H9 (cell line): ENCODE data around the gene PCDHB8. TPM values are rescaled to one million over a fixed set of nuclear protein-coding genes. Genes with fewer than 3 reads are reported as not detected.
"Not testable (repeated sequence)": the region's sequence is repeated elsewhere in the genome, so short reads cannot be mapped to it uniquely, and the experiment has no call there.

Source experiments
- DNase-seq: peaks from one replicate; pipeline ENCODE4 v3.0.0-alpha.2; 2017
- H2AFZ ChIP-seq: one replicate; pipeline ENCODE4 v1.6.1; 2013; ENCODE audit warnings: mild to moderate bottlenecking, low read length, control low read depth, moderate library complexity
- H2AK5ac ChIP-seq: 2 replicates; pipeline ENCODE4 v1.6.1; 2013; ENCODE audit warnings: low read length, control low read depth, mixed read lengths; ENCODE audit not compliant: insufficient read length
- H2BK120ac ChIP-seq: one replicate; pipeline ENCODE4 v1.6.1; 2013; ENCODE audit warnings: low read depth, mild to moderate bottlenecking, low read length, control low read depth, inconsistent platforms; ENCODE audit not compliant: poor library complexity, severe bottlenecking
- H2BK12ac ChIP-seq: 2 replicates; pipeline ENCODE4 v1.6.1; 2013; ENCODE audit warnings: low read length, control low read depth, mixed read lengths, low read depth; ENCODE audit not compliant: insufficient read length
- H2BK15ac ChIP-seq: 2 replicates; pipeline ENCODE4 v1.6.1; 2013; ENCODE audit warnings: low read depth, low read length, control low read depth
- H2BK20ac ChIP-seq: one replicate; pipeline ENCODE4 v1.6.1; 2013; ENCODE audit warnings: low read depth, mild to moderate bottlenecking, low read length, control low read depth, inconsistent platforms; ENCODE audit not compliant: poor library complexity, severe bottlenecking
- H2BK5ac ChIP-seq: 2 replicates; pipeline ENCODE4 v1.6.1; 2013; ENCODE audit warnings: low read length, control low read depth, mixed read lengths; ENCODE audit not compliant: insufficient read length
- H3K14ac ChIP-seq: 2 replicates; pipeline ENCODE4 v1.6.1; 2013; ENCODE audit warnings: low read length, control low read depth; ENCODE audit not compliant: insufficient read depth
- H3K18ac ChIP-seq: 2 replicates; pipeline ENCODE4 v1.6.1; 2013; ENCODE audit warnings: low read depth, mild to moderate bottlenecking, mixed read lengths, low read length, control low read depth; ENCODE audit not compliant: insufficient read length
- H3K23ac ChIP-seq: 2 replicates; pipeline ENCODE4 v1.6.1; 2013; ENCODE audit warnings: low read length, control low read depth, mixed read lengths, low read depth; ENCODE audit not compliant: insufficient read length
- H3K23me2 ChIP-seq: 2 replicates; pipeline ENCODE4 v1.6.1; 2013; ENCODE audit warnings: low read depth, mild to moderate bottlenecking, mixed read lengths, low read length, control low read depth; ENCODE audit not compliant: insufficient read length, poor library complexity, severe bottlenecking
- H3K27ac ChIP-seq: 2 replicates; pipeline ENCODE4 v1.5.1; 2013; ENCODE audit warnings: low read length, control low read depth, mixed read lengths, low read depth; ENCODE audit not compliant: insufficient read length
- H3K27me3 ChIP-seq: 2 replicates; pipeline ENCODE4 v1.6.1; 2013; ENCODE audit warnings: low read length, control low read depth, inconsistent platforms; ENCODE audit not compliant: insufficient read depth
- H3K4ac ChIP-seq: 2 replicates; pipeline ENCODE4 v1.6.1; 2013; ENCODE audit warnings: low read depth, mild to moderate bottlenecking, control low read depth, inconsistent platforms, low read length, moderate library complexity
- H3K4me1 ChIP-seq: 2 replicates; pipeline ENCODE4 v1.6.1; 2013; ENCODE audit warnings: low read length, control low read depth, inconsistent platforms; ENCODE audit not compliant: insufficient read depth
- H3K4me2 ChIP-seq: 2 replicates; pipeline ENCODE4 v1.6.1; 2013; ENCODE audit warnings: low read length, control low read depth, mixed read lengths; ENCODE audit not compliant: insufficient read length, insufficient read depth
- H3K56ac ChIP-seq: 2 replicates; pipeline ENCODE4 v1.6.1; 2013; ENCODE audit warnings: low read depth, mild to moderate bottlenecking, mixed read lengths, low read length, control low read depth; ENCODE audit not compliant: insufficient read length
- H3K79me1 ChIP-seq: 2 replicates; pipeline ENCODE4 v1.6.1; 2013; ENCODE audit warnings: low read depth, mild to moderate bottlenecking, moderate library complexity, low read length, control low read depth, inconsistent platforms; ENCODE audit not compliant: insufficient read depth, poor library complexity, severe bottlenecking
- H3K79me2 ChIP-seq: 2 replicates; pipeline ENCODE4 v1.6.1; 2013; ENCODE audit warnings: low read length, control low read depth, inconsistent platforms; ENCODE audit not compliant: insufficient read depth
- H3K9ac ChIP-seq: 2 replicates; pipeline ENCODE4 v1.6.1; 2013; ENCODE audit warnings: low read length, control low read depth, mixed read lengths; ENCODE audit not compliant: insufficient read length; ENCODE audit errors: extremely low read depth
- H3K9me3 ChIP-seq: one replicate; pipeline ENCODE4 v1.6.1; 2013; ENCODE audit warnings: low read depth, low read length, inconsistent platforms; ENCODE audit not compliant: control insufficient read depth
- H3T11ph ChIP-seq: one replicate; pipeline ENCODE4 v1.6.1; 2013; ENCODE audit warnings: mild to moderate bottlenecking, low read length, control low read depth, inconsistent platforms
- H4K20me1 ChIP-seq: one replicate; pipeline ENCODE4 v1.6.1; 2013; ENCODE audit not compliant: control insufficient read depth, insufficient read length, insufficient read depth
- H4K5ac ChIP-seq: 2 replicates; pipeline ENCODE4 v1.6.1; 2013; ENCODE audit warnings: low read depth, mild to moderate bottlenecking, mixed read lengths, low read length, control low read depth; ENCODE audit not compliant: insufficient read length
- H4K8ac ChIP-seq: replicated peaks from 2 replicates; pipeline ENCODE4 v1.6.1; 2013; ENCODE audit warnings: low read length, control low read depth, mixed read lengths, low read depth; ENCODE audit not compliant: insufficient read length
- H4K91ac ChIP-seq: 2 replicates; pipeline ENCODE4 v1.6.1; 2013; ENCODE audit warnings: low read depth, mild to moderate bottlenecking, moderate library complexity, mixed read lengths, low read length, control low read depth; ENCODE audit not compliant: insufficient read length
- H3K27ac Mint-ChIP-seq, 3 experiments: 2 replicates in 2 of 3; 3 replicates in 1 of 3; pipeline ENCODE4 v1.8.0; 2020 to 2021; ENCODE audit warnings: mixed read lengths in 3 of 3, mild to moderate bottlenecking in 1 of 3, moderate library complexity in 1 of 3
- H3K27me3 Mint-ChIP-seq: 2 replicates; pipeline ENCODE4 v1.8.0; 2021; ENCODE audit warnings: low read depth, mild to moderate bottlenecking, moderate library complexity, mixed read lengths
- H3K36me3 Mint-ChIP-seq, 3 experiments: 2 replicates in 2 of 3; 3 replicates in 1 of 3; pipeline ENCODE4 v1.8.0; 2020 to 2021; ENCODE audit warnings: low read depth in 3 of 3, mixed read lengths in 3 of 3; ENCODE audit not compliant: insufficient read depth in 1 of 3
- H3K4me1 Mint-ChIP-seq, 2 experiments: 2 replicates each; pipeline ENCODE4 v1.8.0; 2020; ENCODE audit warnings: mixed read lengths in 2 of 2
- H3K4me3 Mint-ChIP-seq, 2 experiments: 2 replicates in 1 of 2; 3 replicates in 1 of 2; pipeline ENCODE4 v1.8.0; 2020 to 2021; ENCODE audit warnings: mild to moderate bottlenecking in 2 of 2, mixed read lengths in 2 of 2, moderate library complexity in 1 of 2
- H3K9me3 Mint-ChIP-seq, 2 experiments: 2 replicates in 1 of 2; 3 replicates in 1 of 2; pipeline ENCODE4 v1.8.0; 2020; ENCODE audit warnings: mild to moderate bottlenecking in 2 of 2, mixed read lengths in 2 of 2, moderate library complexity in 1 of 2
- WGBS: extraction: QIAGEN DNeasy Blood & Tissue Kit; methylation state at CpG from one replicate; pipeline ENCODE4 v1.1.7; 2013; ENCODE audit warnings: missing lambda C conversion rate, low lambda C conversion rate, mixed read lengths; ENCODE audit not compliant: insufficient read length; ENCODE audit errors: extremely low coverage; 5-methylcytosine and 5-hydroxymethylcytosine counted together
- total RNA-seq: library from RNA; stranded (reverse); gene quantifications from 2 replicates; pipeline ENCODE4 v1.2.1, GENCODE V29; 2021

PCDHB8 gene
- total RNA-seq, 1 experiment from 2014 or later: 0.57 TPM

DNA sequence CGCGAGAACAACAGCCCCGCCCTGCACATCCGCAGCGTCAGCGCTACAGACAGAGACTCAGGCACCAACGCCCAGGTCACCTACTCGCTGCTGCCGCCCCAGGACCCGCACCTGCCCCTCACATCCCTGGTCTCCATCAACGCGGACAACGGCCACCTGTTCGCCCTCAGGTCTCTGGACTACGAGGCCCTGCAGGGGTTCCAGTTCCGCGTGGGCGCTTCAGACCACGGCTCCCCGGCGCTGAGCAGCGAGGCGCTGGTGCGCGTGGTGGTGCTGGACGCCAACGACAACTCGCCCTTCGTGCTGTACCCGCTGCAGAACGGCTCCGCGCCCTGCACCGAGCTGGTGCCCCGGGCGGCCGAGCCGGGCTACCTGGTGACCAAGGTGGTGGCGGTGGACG, 37.9 kb downstream of the PCDHB8 start:
- not testable (repeated sequence) for H3K27ac Mint-ChIP-seq, H4K20me1 ChIP-seq, H3K4me1 ChIP-seq, H3K27me3 ChIP-seq, H2AFZ ChIP-seq, H2AK5ac ChIP-seq, H3K23ac ChIP-seq, H3K4me3 Mint-ChIP-seq, H3K14ac ChIP-seq, H3K79me1 ChIP-seq, H3K18ac ChIP-seq, H2BK20ac ChIP-seq, DNase-seq, H3K56ac ChIP-seq, H4K5ac ChIP-seq, H2BK12ac ChIP-seq, H3T11ph ChIP-seq, H4K8ac ChIP-seq, H2BK5ac ChIP-seq, H4K91ac ChIP-seq, H2BK120ac ChIP-seq, H3K79me2 ChIP-seq, H3K9ac ChIP-seq, H3K27ac ChIP-seq, H3K4me2 ChIP-seq, H3K4ac ChIP-seq, H3K23me2 ChIP-seq, H3K9me3 ChIP-seq, H3K4me1 Mint-ChIP-seq, H2BK15ac ChIP-seq
- WGBS: no CpG with 5 or more reads among the region's 40 CpGs
- peaks cover 12% of the 10 kb centered on the region for H3K27me3 Mint-ChIP-seq
- H3K36me3 Mint-ChIP-seq: peaks cover 12 to 23% (median 15%) of the 10 kb centered on the region in 3 experiments
- peaks cover 22 to 27% of the 10 kb centered on the region in 2 experiments for H3K9me3 Mint-ChIP-seq

DNA sequence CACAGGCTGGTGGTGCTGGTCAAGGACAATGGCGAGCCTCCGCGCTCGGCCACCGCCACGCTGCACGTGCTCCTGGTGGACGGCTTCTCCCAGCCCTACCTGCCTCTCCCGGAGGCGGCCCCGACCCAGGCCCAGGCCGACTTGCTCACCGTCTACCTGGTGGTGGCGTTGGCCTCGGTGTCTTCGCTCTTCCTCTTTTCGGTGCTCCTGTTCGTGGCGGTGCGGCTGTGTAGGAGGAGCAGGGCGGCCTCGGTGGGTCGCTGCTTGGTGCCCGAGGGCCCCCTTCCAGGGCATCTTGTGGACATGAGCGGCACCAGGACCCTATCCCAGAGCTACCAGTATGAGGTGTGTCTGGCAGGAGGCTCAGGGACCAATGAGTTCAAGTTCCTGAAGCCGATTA, 38.4 kb downstream of the PCDHB8 start:
- not testable (repeated sequence) for H3K56ac ChIP-seq, H3K27me3 ChIP-seq, H3K4me1 Mint-ChIP-seq, H4K20me1 ChIP-seq, H3K9ac ChIP-seq, H3K4me1 ChIP-seq, DNase-seq, H2BK15ac ChIP-seq, H3K27ac Mint-ChIP-seq, H4K91ac ChIP-seq, H3K27ac ChIP-seq, H3K79me2 ChIP-seq, H3T11ph ChIP-seq, H3K4me3 Mint-ChIP-seq, H3K79me1 ChIP-seq, H4K8ac ChIP-seq, H2BK120ac ChIP-seq, H2BK12ac ChIP-seq, H3K14ac ChIP-seq, H3K23me2 ChIP-seq, H3K23ac ChIP-seq, H2AK5ac ChIP-seq, H2BK20ac ChIP-seq, H3K4ac ChIP-seq, H2BK5ac ChIP-seq, H3K4me2 ChIP-seq, H3K18ac ChIP-seq, H3K9me3 ChIP-seq, H4K5ac ChIP-seq, H2AFZ ChIP-seq
- WGBS: no CpG with 5 or more reads among the region's 26 CpGs
- peaks cover 12% of the 10 kb centered on the region for H3K27me3 Mint-ChIP-seq
- H3K36me3 Mint-ChIP-seq: peaks cover 10 to 19% (median 13%) of the 10 kb centered on the region in 3 experiments
- peaks cover 19 to 25% of the 10 kb centered on the region in 2 experiments for H3K9me3 Mint-ChIP-seq
